HG03175 (cell line): ENCODE data around the gene PCID2.

Experiments used
- ATAC-seq: cut with Tn5 transposase; IDR thresholded peaks from one replicate; pipeline ENCODE4 v1.9.1; 2021; ENCODE audit warnings: mild to moderate bottlenecking, moderate library complexity; ENCODE audit not compliant: unreplicated experiment

PCID2 gene

DNA sequence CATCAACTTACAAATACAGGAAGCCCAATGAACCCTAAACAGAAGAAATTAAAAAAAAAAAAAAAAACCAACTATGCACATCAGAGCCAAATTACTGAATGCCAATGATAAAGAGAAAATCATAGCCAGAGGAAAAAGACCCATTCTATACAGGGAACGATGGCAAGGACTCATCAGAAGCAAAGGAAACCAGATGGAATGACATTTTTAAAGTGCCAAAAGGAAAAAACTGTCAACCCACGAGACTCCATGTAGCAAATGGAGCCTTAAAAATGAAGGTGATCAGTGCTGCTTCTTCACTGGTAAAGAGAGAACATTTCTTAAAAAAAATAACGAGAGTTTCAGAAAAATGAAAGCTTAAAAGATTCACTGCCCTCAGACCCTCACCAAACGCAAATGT is 18.3 kb downstream of the PCID2 start:
- no peak for ATAC-seq

DNA sequence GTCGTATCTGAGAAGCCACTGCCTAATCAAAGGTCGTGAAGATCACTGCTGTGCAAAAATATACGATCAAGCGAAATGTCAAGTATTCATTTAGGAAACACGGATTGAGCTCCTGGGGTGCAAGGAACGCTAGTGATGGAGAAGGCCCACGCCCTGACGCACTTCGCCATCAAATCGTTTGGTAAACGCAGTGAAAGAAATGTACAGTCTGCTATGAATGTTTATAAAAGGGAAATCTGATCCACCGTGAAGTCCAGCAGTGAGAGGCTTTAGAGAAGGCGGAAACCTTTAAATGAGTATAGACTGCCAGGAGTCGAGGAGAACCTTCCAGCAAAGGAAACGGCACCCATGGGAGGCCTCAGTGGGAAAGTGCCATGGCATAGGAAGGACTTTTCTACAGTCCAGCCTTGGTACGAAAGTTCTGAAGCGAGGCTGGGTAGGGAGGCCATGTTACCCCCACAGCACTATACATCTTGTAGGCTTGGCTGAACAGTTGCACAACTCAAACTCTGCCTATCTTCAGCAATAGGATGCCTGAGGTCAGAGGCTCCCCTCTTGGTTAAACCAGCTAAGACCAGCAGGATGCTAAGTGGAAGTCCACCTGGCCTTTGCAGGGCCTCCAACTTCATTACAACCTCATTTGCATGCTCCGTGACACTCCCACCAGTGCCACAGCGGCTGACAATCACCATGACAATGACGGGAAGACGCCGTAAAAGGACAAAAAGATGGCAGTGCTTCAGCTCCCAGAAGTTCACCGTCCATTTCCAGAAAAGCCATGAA is 20.4 kb downstream of the PCID2 start:
- no peak for ATAC-seq

DNA sequence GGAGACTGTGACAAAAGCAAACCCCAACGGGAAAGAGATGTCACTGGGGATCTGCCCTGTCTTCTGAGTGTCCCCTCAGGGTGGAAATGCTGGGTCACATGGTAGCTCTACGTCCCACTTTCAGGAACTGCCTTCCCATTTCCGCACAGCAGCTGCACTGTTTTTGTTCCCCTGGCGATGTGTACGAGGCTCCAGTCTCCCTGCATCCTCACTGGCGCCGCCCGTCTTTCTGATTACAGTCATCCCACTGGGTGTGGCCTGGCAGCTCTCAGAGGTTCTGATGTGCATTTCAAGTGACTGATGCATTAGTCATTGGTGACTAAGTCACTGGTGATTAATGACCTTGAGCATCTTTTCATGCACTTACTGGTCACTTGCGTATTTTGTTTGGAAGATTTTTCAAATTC is 21.2 kb downstream of the PCID2 start:
- ATAC-seq: no peak

DNA sequence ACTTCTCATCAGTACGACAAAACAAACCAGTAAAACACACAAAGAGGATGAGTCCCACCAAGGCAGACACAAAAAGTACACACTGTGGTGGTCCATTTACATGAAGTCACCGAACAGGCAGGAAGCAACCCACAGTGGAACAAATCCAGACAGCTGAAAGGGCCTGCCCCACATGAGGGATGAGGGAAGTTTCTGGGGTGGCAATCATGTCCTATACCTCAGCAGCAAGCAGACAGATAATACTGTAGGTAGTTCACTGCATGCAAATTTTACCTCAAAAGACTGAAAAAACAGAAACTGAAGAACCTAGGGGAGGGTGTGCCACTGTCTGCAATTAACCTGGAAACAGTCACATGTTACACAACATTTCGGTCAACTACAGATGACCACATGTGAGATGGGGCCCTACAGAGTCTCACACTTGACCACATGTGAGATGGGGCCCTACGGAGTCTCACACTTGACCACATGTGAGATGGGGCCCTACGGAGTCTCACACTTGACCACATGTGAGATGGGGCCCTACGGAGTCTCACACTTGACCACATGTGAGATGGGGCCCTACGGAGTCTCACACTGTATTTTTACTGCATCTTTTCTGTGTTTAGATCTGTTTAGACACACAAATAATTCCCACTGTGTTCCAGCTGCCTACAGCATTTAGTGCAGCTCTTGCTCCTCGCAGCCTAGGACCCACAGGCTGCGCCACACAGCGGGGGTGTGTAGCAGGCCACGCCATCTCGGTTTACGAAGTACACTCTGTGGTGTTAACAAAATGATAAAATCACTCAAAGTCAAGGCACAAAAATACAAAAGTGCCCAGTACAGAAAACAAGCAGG is 22.2 kb downstream of the PCID2 start:
- ATAC-seq: peak; percentile 74

DNA sequence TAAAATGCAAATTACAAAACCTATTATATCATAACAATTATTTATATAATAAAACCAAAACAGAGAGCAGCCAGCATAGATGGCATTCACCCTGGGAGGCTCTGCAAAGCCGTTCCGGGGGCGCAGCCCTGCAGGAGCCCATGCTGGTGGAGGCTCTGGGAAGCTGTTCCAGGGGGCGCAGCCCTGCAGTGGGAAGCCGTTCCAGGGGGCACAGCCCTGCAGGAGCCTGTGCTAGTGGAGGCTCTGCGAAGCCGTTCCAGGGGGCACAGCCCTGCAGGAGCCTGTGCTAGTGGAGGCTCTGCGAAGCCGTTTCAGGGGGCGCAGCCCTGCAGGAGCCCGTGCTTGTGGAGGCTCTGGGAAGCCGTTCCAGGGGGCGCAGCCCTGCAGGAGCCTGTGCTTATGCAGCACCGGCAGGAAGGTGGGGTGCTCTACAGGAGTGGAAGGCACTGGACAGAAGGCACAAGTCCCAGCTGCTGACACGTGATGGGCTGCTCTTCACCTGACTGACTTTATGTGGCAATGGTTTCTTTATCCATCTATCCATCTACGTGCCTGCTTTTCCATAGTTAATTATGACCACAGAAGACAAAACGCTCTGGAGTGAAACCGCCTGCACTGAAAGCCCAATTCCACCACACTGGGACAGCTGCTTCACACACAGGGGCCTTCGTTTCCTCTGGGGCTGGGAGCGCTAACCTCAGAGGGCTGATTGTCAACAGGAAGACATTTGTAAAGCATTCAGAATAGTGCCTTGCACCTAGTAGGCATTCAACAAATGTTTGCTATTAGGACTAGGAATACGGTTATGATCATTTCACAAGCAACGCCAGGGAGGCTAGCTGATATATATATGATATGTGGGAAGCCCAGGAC is 23.7 kb downstream of the PCID2 start:
- no peak for ATAC-seq

GRCh38 chr13:113183450-113184129 is 24.9 kb downstream of the PCID2 start:
- no peak for ATAC-seq

- ATAC-seq: no peak
Observed at GRCh38 chr13:113182046-113182445, 26.4 kb downstream of the PCID2 start.

DNA sequence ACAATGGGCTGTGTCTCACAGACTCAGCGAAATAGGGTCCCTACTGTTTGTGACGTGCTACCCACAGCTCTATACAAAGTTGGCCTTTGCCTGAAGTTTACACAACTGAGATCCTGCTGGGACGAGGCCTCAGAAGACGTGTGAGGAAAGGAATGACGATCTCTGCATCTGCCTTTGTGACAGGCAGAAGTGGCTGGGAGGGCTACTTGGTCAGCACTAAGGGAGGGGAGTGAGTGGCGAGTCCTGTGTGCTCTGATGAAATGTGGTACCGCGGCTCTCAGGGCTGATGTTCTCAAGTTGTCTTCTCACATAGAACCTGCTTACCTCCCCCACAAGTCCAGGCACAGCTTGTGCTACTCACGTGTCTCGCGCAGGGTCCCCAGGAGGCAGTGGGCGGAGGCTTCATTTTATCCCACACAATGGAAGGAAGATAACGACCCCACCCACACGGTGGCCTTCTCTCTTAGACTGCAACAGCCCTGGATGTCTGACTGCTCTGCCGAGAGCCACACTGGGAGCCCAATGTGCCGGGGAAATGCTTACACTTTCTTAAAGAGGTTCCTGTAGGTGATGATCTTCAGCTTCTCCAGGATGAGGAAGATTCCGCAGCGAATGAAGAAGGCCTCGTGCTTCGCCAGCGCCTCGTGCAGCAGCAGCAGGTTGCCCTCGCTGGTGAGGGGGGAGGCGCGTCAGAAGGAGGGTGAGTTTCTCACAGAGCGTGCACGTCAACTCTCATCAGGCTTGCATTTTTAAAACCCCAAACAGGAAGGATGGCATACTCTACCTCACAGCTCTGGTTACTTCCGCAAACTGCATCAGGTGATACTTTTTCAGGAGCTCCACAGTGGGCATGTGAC is 28.9 kb downstream of the PCID2 start:
- ATAC-seq: no peak

- ATAC-seq: no peak
Observed at GRCh38 chr13:113178896-113179167, 29.6 kb downstream of the PCID2 start.

GRCh38 chr13:113178070-113178895 is 30.2 kb downstream of the PCID2 start:
- no peak for ATAC-seq

DNA sequence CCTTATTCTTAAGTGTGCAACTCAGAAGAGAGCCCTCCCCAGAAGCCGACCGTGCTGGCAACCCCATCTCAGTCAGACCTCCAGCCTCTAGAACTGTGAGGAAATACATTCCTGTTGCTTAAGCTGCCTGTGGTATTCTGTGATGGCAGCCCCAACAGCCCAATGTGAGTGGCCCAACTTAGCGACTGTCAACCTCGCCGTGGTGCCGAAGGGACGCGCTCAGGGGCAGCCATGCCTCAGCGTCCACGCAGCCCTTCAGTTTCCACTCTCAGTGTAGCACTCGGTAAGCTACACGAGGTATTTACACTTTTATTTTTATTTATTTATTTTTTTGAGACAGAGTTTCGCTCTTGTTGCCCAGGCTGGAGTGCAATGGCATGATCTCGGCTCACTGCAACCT is 31.6 kb downstream of the PCID2 start:
- no peak for ATAC-seq

- no peak for ATAC-seq
Observed at GRCh38 chr13:113176280-113176679, 32.2 kb downstream of the PCID2 start.

- ATAC-seq: no peak
Observed at GRCh38 chr13:113172419-113172926, 36.0 kb downstream of the PCID2 start.

- ATAC-seq: no peak
Observed at GRCh38 chr13:113171250-113172125, 37.0 kb downstream of the PCID2 start.

GRCh38 chr13:113170511-113170910 is 38.0 kb downstream of the PCID2 start:
- no peak for ATAC-seq

DNA sequence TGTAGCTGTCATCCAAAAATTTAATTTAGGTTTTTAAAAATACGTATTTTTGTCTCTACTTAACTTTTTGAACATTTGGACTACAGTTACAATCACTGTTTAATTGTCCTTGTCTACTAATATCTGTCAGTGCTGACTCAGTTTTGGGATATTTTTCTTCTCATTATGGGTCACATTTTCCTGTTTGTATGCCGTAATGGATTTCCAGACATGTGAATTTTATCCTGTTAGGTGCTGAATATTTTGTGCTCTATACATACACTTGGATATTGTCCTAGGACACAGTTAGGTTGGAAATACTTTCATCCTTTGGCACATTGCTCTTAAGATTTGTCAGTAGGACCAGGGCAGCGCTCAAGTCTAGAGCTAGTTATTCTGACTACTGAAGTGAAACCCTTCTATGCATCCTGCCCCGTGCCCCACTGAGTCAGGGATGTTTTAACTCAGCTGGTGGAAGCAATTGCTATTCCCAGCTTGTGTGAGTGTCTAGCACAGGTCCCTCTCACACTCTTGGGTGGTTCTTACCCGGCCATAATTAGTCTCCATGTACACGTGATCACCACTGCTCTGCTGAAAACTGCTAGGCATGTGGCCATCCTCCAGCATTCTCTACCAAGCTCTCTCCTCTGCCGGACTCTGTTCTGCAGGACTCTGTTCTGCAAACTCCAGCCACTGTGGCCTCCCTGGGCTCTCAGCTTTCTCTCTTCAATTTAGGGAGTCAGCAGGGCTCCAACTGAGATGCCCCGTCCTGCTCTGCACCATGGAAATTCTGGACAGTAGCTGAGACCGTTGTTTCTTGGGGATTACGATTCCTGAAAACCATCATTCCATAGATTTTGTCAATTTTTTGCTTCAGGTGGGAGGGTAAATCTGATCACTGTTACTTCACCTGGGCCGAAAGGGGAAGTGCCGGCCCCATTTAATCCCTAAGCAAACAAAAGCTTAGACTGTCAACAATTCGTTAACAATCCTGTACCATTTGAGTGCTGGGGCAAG is 38.9 kb downstream of the PCID2 start:
- ATAC-seq: no peak

GRCh38 chr13:113168211-113168610 is 40.3 kb downstream of the PCID2 start:
- ATAC-seq: no peak
